HG02678 (cell line): ENCODE results near the gene NIBAN1.
"Not testable (repeated sequence)": the region's sequence is repeated elsewhere in the genome, so short reads cannot be mapped to it uniquely, and the experiment has no call there.

ENCODE experiments used
- ATAC-seq: cut with Tn5 transposase; IDR thresholded peaks from one replicate; pipeline ENCODE4 v1.9.1; 2021; ENCODE audit warnings: mild to moderate bottlenecking, moderate library complexity; ENCODE audit not compliant: unreplicated experiment

Gene NIBAN1

GRCh38 chr1:184974056-184974836 lies at the start of gene NIBAN1:
Gene NIBAN1 (minus strand): TSS chr1:184974508. CDS start chr1:184974356, 152 bp downstream.
- ATAC-seq, result peak; percentile 65

DNA sequence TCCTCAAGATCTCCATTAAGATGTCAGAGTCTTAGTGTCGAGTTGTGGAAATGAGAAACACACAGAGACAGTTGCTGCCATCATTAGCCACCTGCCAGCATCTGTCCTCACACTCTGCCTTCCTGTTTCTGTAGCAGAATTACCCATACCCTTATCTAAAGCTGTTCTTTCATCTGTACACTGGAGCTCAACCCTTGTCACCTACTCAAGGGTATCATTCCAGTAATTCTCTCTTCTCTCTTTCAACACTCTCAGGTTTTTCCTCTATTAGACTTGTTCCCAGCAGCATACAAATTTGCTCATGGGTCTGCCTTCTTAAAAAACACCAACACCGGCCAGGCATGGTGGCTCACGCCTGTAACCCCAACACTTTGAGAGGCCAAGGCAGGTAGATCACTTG lies 43.7 kb upstream of the NIBAN1 start:
- no peak for ATAC-seq

- ATAC-seq, result no peak
Measured at GRCh38 chr1:185017338-185017737, 43.0 kb upstream of the NIBAN1 start.

GRCh38 chr1:185016880-185017279 lies 42.6 kb upstream of the NIBAN1 start:
- ATAC-seq, result no peak

GRCh38 chr1:185015631-185016030 lies 41.3 kb upstream of the NIBAN1 start:
- no peak for ATAC-seq

DNA sequence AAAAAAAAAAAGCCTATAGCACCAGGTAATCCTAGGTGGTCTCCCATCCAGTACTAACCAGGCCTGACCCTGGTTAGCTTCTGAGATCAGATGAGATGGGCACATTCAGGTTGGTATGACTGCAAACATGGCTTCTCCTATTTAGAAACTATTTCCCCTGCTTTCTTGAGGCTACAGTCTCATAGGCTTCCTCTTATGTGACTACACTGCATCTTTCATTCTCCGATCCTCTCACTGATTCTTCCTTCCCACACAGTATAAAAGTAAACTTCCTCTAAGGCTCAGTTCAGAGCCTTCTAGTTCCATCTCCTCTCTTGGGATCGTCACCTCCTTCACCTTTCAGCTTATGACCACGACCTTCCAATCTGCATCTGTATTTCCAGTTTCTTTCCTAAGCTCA lies 40.6 kb upstream of the NIBAN1 start:
- ATAC-seq, result no peak

DNA sequence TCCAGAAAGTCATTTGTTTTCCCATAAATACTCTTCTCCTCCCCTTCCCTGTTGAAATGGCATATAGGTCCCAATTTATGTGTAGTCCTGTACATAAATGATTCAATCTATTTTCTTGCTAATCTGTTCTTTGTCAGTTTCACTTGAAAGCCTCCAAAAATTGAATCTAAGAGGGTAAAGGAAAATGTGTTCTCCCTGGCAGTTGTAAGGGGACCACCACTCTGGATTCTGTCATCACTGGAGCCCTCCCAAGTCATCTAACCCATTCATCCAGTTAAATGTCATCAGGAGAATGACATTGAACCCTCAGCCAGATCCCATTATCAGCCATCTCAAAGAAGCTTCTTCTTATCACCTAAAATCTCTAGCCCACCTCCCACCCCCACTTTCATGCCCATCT lies 36.1 kb upstream of the NIBAN1 start:
- ATAC-seq, result no peak

GRCh38 chr1:185008838-185009237 lies 34.5 kb upstream of the NIBAN1 start:
- no peak for ATAC-seq

- ATAC-seq, result not testable (repeated sequence)
Measured at GRCh38 chr1:185001312-185001880, 27.1 kb upstream of the NIBAN1 start.

DNA sequence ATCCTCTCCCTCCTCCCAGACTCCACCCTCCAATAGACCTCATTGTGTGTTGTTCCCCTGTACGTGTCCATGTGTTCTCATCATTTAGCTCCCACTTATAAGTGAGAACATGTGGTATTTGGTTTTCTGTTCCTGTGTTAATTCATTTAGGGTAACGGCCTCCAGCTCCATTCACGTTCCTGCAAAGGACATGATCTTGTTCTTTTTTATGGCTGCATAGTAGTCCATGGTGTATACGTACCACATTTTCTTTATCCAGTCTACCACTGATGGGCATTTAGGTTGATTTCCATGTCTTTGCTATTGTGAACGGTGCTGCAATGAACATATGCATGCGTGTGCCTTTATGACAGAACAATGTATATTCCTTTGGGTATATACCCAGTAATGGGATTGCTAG lies 25.7 kb upstream of the NIBAN1 start:
- ATAC-seq, result not testable (repeated sequence)

DNA sequence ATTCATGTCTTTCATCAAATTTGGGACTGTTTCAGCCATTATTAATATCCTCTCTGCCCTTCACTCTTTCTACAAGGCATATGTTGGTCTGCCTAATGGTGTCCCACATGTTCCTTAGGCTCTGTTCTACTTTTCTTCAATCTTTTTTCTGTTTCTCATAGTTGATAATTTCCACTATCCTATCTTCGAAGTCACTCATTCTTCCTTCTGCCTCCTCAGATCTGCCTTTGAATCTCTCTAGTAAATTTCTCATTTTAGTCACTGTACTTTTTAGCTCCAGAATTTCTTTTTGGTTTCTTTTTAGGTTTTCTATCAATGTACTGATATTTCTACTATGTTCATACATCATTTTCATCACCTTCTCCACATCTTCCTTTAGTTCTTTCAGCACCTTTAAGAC lies 20.0 kb upstream of the NIBAN1 start:
- no peak for ATAC-seq

GRCh38 chr1:184992271-184992670 lies 18.0 kb upstream of the NIBAN1 start:
- no peak for ATAC-seq

DNA sequence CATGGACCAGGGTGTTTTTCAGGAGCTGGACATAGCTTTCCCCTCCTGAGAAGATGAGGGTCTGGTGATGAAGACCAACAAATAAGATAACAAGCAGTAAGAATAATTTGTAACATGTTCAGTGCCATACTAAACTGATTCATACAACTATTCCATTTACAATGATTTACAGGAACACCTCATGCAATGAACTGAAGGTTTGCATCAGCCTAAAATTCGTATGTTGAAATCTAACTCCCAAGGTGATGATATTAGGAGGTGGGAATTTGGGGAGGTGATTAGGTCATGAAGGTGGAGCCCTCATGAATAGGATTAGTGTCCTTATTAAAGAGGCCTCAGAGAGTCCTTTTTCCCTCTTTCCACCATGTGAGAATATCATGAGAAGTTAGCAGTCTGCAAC lies 15.9 kb upstream of the NIBAN1 start:
- no peak for ATAC-seq

GRCh38 chr1:184988506-184988905 lies 14.2 kb upstream of the NIBAN1 start:
- ATAC-seq, result no peak

DNA sequence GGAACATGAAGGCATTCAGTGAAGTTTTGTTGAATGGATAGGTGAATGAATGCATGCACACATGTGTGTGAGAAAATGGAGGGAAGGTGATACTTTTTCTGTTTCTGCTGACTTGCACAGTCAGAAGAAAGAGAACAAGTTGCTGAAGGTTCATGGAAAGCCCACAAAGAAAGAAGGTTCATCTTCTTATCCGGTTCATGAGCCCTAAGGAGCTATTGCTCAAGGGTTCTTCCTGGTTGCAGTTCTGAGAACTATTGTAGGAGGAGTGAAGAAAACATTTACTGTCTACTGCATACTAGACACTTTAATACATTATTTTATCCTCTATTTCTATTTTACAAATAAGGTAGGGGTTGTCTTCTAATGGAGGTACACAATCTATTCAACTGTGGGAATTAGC lies 13.4 kb upstream of the NIBAN1 start:
- ATAC-seq, result no peak

GRCh38 chr1:184986250-184986649 lies 11.9 kb upstream of the NIBAN1 start:
- no peak for ATAC-seq

- ATAC-seq, result peak; percentile 98
Measured at GRCh38 chr1:184982002-184982954, 8.0 kb upstream of the NIBAN1 start.

- no peak for ATAC-seq
Measured at GRCh38 chr1:184980726-184981125, 6.4 kb upstream of the NIBAN1 start.

- ATAC-seq, result no peak
Measured at GRCh38 chr1:184975208-184975870, 1.0 kb upstream of the NIBAN1 start.

DNA sequence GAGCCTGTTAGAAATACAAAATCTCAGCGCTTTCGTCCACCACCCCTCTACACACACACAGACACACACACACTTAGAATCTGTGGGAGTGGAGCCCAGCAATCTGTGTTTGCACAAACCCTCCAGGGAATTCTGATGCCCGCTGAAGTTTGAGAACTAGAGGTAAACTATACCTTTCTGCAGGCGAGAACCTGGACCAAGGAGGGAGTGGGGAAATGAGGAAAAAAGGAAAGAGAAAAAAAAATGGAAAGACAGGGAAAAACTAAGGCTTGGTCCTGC lies 468 bp upstream of the NIBAN1 start:
- ATAC-seq, result no peak
